Stimulated activated CD4-positive, alpha-beta T cell treated with anti-CD3 and anti-CD28 coated beads, Interleukin-15, amount 100 ng/mL, for 1 hour (primary cell): ENCODE measurements around the gene SEL1L2.

Experiments
- DNase-seq, 2 donors: peaks; one replicate each; pipeline ENCODE4 v3.0.0-alpha.2; 2020; ENCODE audit warnings: low read depth in 1 of 2, low spot score in 1 of 2

SEL1L2 gene

GRCh38 chr20:13870170-13870748, 120.2 kb downstream of the SEL1L2 start:
- DNase-seq = no peak

GRCh38 chr20:13868331-13868730, 122.1 kb downstream of the SEL1L2 start:
- DNase-seq = no peak

- no peak for DNase-seq
Observed at GRCh38 chr20:13865791-13866351, 124.5 kb downstream of the SEL1L2 start.

GRCh38 chr20:13865156-13865555, 125.3 kb downstream of the SEL1L2 start:
- no peak for DNase-seq

GRCh38 chr20:13863244-13863643, 127.2 kb downstream of the SEL1L2 start:
- no peak for DNase-seq

- DNase-seq = no peak
Observed at GRCh38 chr20:13862245-13862644, 128.2 kb downstream of the SEL1L2 start.

GRCh38 chr20:13858871-13859270, 131.5 kb downstream of the SEL1L2 start:
- no peak for DNase-seq

- no peak for DNase-seq
Observed at GRCh38 chr20:13858439-13858838, 132.0 kb downstream of the SEL1L2 start.

- no peak for DNase-seq
Observed at GRCh38 chr20:13857961-13858360, 132.5 kb downstream of the SEL1L2 start.

GRCh38 chr20:13857304-13857703, 133.1 kb downstream of the SEL1L2 start:
- no peak for DNase-seq

- no peak for DNase-seq
Observed at GRCh38 chr20:13856354-13856753, 134.1 kb downstream of the SEL1L2 start.

- DNase-seq = no peak
Observed at GRCh38 chr20:13855613-13856012, 134.8 kb downstream of the SEL1L2 start.

- DNase-seq = no peak
Observed at GRCh38 chr20:13852306-13852705, 138.1 kb downstream of the SEL1L2 start.

GRCh38 chr20:13851279-13851678, 139.1 kb downstream of the SEL1L2 start:
- DNase-seq = no peak

GRCh38 chr20:13844296-13844695, 146.1 kb downstream of the SEL1L2 start:
- DNase-seq = no peak

- no peak for DNase-seq
Observed at GRCh38 chr20:13841206-13841605, 149.2 kb downstream of the SEL1L2 start.

- DNase-seq = no peak
Observed at GRCh38 chr20:13840093-13840465, 150.3 kb downstream of the SEL1L2 start.

GRCh38 chr20:13839421-13840092, 150.9 kb downstream of the SEL1L2 start:
- no peak for DNase-seq

GRCh38 chr20:13838664-13839063, 151.8 kb downstream of the SEL1L2 start:
- no peak for DNase-seq

GRCh38 chr20:13831476-13831875, 158.9 kb downstream of the SEL1L2 start:
- no peak for DNase-seq

GRCh38 chr20:13825465-13825864, 164.9 kb downstream of the SEL1L2 start:
- no peak for DNase-seq

- DNase-seq = no peak
Observed at GRCh38 chr20:13824459-13824858, 166.0 kb downstream of the SEL1L2 start.

GRCh38 chr20:13822459-13822858, 168.0 kb downstream of the SEL1L2 start:
- no peak for DNase-seq
